Ammon's horn (tissue), 1 donor: ENCODE measurements around the gene LARP1B.
"Not testable (repeated sequence)": the region's sequence is repeated elsewhere in the genome, so short reads cannot be mapped to it uniquely, and the experiment has no call there.

ENCODE experiments used
- DNase-seq: peaks from one replicate; pipeline ENCODE4 v3.0.0-alpha.2; 2016; ENCODE audit warnings: low spot score

LARP1B gene

DNA sequence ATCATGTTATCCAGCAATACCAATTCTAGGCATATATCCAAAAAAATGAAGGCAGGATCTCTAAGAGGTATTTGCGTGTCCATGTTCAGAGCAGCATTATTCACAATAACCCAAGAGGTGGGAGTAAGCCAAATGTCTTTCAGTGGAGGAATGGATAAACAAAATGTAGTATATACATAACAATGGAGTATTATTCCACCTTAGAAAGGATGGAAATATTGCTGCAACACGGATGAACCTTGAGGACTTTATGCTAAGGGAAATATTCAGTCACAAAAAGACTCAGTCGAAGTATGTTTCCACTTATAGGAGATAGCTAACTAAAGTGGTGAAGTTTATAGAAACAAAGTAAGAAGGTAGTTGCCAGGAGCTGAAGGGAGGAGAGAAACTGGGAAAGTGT, 74.3 kb downstream of the LARP1B start:
- DNase-seq: no peak

- DNase-seq: no peak
Observed at GRCh38 chr4:128141866-128142265, 80.8 kb downstream of the LARP1B start.

DNA sequence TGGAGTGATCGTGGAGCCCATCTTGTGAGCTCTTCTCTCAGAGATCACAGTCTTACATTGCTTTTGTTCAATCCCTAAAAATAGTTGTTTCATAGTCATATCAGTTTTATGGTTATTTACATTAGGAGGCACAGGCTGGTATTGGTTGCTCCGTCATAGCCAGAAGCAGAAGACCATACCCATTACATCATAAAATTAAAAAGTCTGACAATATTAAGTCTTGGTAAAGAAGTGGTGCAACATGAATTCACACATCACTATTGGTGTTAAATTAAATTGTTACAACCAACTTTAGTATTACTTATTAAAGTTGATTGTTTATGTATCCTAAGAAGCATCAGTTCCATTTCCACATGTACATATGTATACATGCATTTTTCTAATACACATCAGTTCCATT, 84.6 kb downstream of the LARP1B start:
- DNase-seq: no peak

DNA sequence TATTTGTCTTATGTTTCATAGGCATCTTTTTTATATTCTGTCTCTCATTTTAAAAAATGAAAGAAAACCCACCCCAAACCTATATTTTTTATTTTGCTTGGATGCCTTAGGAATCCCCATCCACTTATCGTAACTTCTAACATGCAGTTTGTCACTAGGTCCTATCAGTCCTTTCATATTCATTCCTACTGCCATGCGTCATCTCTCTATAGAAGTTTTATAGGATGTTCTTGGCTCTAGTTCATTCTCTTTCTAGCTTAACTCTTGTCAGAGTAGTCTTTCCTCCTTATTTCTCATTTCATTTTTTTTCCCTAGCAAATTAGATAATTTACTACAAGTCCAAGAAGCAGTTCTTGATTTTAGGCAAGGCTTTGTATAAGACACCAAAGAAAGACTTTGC, 92.7 kb downstream of the LARP1B start:
- DNase-seq: no peak

DNA sequence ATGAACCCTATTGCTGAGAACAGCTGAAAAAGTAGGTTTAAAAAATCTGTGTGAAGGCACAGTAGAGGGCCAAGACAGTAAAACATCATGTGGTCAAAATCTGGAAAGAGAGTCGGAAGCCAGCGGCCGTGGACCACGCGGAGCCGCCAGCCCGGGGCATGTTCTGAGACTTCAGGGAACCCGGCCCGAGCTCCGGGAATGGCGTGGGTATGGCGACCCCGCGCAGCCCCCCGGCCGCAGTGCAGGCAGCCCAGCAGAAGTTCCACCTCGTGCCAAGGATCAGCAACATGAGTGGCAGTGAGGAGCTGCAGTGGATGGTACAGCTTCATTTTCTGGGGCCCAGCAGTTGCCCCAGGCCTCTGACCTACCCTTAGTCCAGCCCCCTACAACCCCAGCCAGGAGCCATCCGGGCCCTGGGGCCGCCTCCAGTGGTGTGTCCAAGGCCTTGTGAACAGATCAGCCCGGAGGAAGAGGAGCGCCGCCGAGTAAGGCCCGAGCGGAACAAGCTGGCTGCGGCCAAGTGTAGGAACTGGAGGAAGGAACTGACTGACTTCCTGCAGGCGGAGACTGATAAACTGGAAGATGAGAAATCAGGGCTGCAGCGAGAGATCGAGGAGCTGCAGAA, 94.2 kb downstream of the LARP1B start:
- DNase-seq: no peak

DNA sequence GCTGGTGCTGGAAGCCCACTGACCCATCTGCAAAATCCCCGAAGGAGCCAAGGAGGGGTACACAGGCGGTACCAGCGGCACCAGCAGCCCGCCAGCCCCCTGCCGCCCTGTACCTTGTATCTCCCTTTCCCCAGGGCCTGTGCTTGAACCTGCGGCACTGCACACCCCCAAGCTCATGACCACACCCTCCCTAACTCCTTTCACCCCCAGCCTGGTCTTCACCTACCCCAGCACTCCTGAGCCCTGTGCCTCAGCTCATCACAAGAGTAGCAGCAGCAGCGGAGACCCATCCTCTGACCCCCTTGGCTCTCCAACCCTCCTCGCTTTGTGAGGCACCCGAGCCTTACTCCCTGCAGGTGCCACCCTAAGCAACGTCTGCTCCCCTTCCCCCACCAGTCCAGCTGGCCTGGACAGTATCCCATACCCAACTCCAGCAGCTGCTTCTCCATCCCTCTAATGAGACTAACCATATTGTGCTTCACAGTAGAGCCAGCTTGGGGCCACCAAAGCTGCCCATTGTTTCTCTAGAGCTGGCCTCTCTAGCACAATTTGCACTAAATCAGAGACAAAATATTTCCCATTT, 94.9 kb downstream of the LARP1B start:
- peak; percentile 3 for DNase-seq

DNA sequence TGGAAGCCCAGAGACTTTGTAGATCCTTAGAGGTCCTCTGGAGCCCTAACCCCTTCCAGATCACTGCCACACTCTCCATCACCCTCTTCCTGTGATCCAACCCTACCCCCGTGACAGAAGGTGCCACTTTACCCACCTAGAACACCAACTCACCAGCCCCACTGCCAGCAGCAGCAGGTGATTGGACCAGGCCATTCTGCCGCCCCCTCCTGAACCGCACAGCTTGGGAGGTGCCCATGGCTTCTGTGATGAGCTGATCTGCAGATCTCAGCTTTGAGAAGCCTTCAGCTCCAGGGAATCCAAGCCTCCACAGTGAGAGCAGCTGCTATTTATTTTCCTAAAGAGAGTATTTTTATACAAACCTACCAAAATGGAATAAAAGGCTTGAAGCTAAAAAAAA, 95.4 kb downstream of the LARP1B start:
- not testable (repeated sequence) for DNase-seq

- DNase-seq: no peak
Observed at GRCh38 chr4:128158894-128159293, 97.8 kb downstream of the LARP1B start.

- no peak for DNase-seq
Observed at GRCh38 chr4:128159967-128160366, 98.9 kb downstream of the LARP1B start.

- no peak for DNase-seq
Observed at GRCh38 chr4:128161138-128161537, 100.0 kb downstream of the LARP1B start.

GRCh38 chr4:128162434-128162833, 101.3 kb downstream of the LARP1B start:
- DNase-seq: no peak

DNA sequence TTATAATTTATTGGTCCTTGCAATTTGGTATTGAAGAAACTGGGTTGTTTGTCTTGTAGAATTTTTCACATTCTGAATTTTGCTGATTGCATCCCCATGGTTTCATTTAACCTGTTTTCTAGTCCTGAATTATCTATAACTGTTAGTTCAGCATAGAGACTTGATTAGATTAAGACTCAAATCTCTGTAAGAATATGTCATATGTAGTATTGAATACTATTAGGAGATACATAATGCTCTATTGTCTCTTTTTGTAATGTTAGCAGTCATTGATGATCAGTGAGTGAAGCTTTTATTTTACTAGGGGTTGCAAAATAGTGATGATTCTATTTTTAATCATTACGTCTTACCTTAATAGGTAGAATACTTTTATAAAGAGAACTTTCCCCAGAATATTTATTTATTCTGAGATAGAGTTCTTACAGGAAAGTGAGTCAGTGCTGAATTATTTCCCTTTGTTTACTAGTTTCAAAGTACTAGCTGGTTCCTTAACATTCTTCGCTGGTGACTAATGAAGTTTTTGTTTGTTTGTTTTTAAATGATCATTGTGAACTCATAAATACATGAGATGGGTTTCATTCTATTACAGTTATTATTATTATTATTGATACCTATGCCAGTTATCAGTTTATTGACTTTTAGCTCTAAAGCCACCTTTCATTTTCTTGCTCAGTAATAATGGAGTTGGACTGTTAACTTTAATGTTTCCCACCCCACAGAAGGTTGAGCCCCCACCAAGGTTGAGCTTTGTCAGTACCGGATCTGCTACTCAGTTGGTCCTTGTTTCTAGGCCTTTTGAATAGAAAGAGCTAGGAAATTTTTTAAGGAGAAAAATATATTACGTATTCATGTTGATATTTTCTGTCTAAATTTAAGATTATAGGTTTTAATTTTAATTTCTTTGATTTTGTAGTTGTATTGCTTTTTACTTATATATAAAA, 102.3 kb downstream of the LARP1B start:
- no peak for DNase-seq

GRCh38 chr4:128166982-128167381, 105.9 kb downstream of the LARP1B start:
- DNase-seq: no peak

GRCh38 chr4:128168701-128169100, 107.6 kb downstream of the LARP1B start:
- no peak for DNase-seq

- DNase-seq: no peak
Observed at GRCh38 chr4:128169245-128169644, 108.1 kb downstream of the LARP1B start.

DNA sequence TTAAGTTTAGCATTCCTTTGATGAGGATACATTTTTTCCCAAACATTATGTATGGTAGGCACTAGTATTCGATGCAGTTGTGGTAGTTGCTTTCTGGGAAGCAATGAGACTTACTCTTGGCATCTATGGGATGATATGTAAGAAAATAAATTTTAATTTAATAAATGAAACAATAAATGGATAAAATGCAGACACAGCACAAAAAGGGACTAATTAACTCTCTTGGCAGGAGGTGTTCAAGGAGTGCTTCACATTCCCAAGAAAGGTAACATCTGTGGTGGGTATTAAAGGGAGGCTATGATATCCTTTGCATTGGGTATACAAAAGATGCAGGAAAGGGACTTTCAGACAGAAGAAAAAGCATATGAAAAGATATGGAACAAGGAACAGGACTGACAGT, 115.5 kb downstream of the LARP1B start:
- DNase-seq: no peak

GRCh38 chr4:128177498-128177897, 116.4 kb downstream of the LARP1B start:
- no peak for DNase-seq

GRCh38 chr4:128186623-128187022, 125.5 kb downstream of the LARP1B start:
- DNase-seq: no peak

- peak; percentile 89 for DNase-seq
Observed at GRCh38 chr4:128191115-128191781, 130.1 kb downstream of the LARP1B start.

- peak; percentile 15 for DNase-seq
Observed at GRCh38 chr4:128220286-128221235, 159.4 kb downstream of the LARP1B start.

GRCh38 chr4:128221586-128221985, 160.5 kb downstream of the LARP1B start:
- DNase-seq: no peak
